ENCODE data around the gene FFAR3. TPM values are rescaled to one million over a fixed set of nuclear protein-coding genes. Genes with fewer than 3 reads are reported as not detected.

The FFAR3 gene
- total and polyA plus RNA-seq, 2 of the 8 experiments (the other 6 are each of a cell fraction or from before 2014, with no cell fraction given), result not detected

DNA sequence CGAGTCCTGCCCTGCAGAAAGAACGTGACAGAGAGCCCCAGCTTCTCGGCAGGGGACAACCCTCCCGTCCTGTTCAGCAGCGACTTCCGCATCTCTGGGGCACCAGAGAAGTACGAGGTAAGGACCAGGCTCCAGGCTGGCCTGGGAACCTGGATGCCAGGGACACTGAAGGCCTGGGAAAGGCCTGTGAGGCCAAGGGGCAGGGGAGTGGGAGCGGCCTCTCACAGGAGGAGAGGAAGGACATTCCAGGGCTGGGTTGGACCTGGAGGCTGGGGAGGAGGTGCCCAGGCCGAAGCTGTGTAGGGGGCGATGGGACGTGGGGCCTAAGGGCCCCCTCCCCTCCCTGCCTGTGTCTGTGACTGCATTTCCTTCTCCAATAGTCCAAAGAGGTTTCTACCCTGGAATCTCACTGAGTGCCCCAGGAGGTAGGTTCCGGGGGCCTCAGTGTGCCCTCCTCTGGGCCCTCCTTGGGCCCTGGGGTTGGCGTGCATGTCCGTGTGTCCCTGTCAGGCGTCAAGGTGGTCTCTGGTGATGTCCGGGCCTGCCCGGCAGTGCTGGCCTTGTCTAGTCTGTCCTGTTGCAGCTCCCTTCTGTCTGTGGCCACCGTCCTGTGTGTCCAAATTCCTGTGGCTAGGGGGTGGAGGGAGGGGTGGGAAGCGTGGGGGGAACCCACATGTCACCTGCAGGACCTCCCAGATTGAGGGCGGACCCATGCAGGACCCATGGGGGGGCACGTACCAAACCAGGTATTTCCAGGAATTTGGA lies 46.2 kb upstream of the FFAR3 start:
- H4K20me1 ChIP-seq (replicated peaks in 1 of 2; ENCODE audit: control insufficient read depth in 1 of 2, insufficient read depth in 2 of 2, low read length in 2 of 2), result no peaks in the 10 kb centered on the region
- no peak overlapping the region for H3K4me3 ChIP-seq (ENCODE audit: extremely low read depth in 1 of 4, insufficient read depth in 2 of 4, low read depth in 3 of 4, low read length in 4 of 4)
- no peak overlapping the region for H2AK5ac ChIP-seq (ENCODE audit: low read depth, low read length)
- no peaks in the 10 kb centered on the region for H3K27me3 ChIP-seq (replicated peaks in 1 of 4; ENCODE audit: control insufficient read depth in 3 of 4, extremely low read depth in 1 of 4, insufficient read depth in 3 of 4, low read length in 3 of 4)
- H3K18ac ChIP-seq (ENCODE audit: extremely low read depth, low read length), result no peak overlapping the region; the same call in 1 of the 2 replicates
- no peak overlapping the region for H3K4me2 ChIP-seq (ENCODE audit: insufficient read depth in 1 of 2, low read depth in 2 of 2, low read length in 2 of 2)
- no peaks in the 10 kb centered on the region for H3K79me1 ChIP-seq (ENCODE audit: low read depth, low read length)
- no peak overlapping the region for H2BK20ac ChIP-seq (ENCODE audit: low read length)
- H3K36me3 ChIP-seq (ENCODE audit: control insufficient read depth in 2 of 4, insufficient read depth in 4 of 4, low read length in 3 of 4), result no peaks in the 10 kb centered on the region
- CTCF ChIA-PET (ENCODE audit: partially characterized antibody), result interaction anchor here (1.1 to 4.1 kb wide), 2 partner anchors 15 to 55 kb away, joined by 3 to 20 read pairs; partner anchors contain the start of gene CD22
- H3K79me2 ChIP-seq (ENCODE audit: control insufficient read depth in 1 of 2, insufficient read depth in 2 of 2, low read length in 2 of 2), result no peaks in the 10 kb centered on the region
- 90% methylated on average over 21 of the region's 21 CpGs; no CpG with 5 or more reads in 1 of the 2 experiments for WGBS, 2 experiments (ENCODE audit: extremely low coverage in 1 of 2, insufficient coverage in 1 of 2, insufficient read length in 1 of 2, insufficient replicate concordance in 2 of 2, low coverage in 1 of 2, low lambda C conversion rate in 2 of 2, missing lambda C conversion rate in 1 of 2)
- H4K5ac ChIP-seq (ENCODE audit: insufficient read length, low read depth, low read length), result no peak overlapping the region
- H2BK5ac ChIP-seq (ENCODE audit: low read depth, low read length), result no peak overlapping the region
- no peaks in the 10 kb centered on the region for H3K9me3 ChIP-seq (ENCODE audit: insufficient read depth in 2 of 2, low read depth in 1 of 2, low read length in 1 of 2)
- H3K27ac ChIP-seq (ENCODE audit: low read depth, low read length), result no peak overlapping the region
- H3K56ac ChIP-seq (replicated peaks; ENCODE audit: insufficient read length, low read depth, low read length), result no peak overlapping the region
- no peak overlapping the region for H3K23ac ChIP-seq (ENCODE audit: insufficient read length)
- no peak overlapping the region for H2BK12ac ChIP-seq (ENCODE audit: low read depth, low read length)
- FAIRE-seq, result no peak
- no peak overlapping the region for H3K4ac ChIP-seq (replicated peaks; ENCODE audit: insufficient read length, low read depth, low read length)
- H4K8ac ChIP-seq (ENCODE audit: extremely low read depth, insufficient read depth, low read length), result peak overlapping the region; percentile 71
- no peaks in the 10 kb centered on the region for H3K23me2 ChIP-seq (ENCODE audit: low read depth, low read length)
- no peak for DNase-seq (ENCODE audit: low read depth in 1 of 2, low spot score in 2 of 2)
- H3K4me1 ChIP-seq (replicated peaks in 1 of 4; ENCODE audit: control insufficient read depth in 3 of 4, insufficient read depth in 4 of 4, low read length in 3 of 4), result peaks cover 0 to 2% (median 0%) of the 10 kb centered on the region in 4 experiments; a peak in 1 of 7 replicates
- H2BK120ac ChIP-seq (replicated peaks; ENCODE audit: low read depth, low read length), result no peak overlapping the region
- H2AFZ ChIP-seq (ENCODE audit: low read length), result no peak overlapping the region
- H3K9ac ChIP-seq (replicated peaks in 1 of 4; ENCODE audit: extremely low read depth in 1 of 4, low read depth in 3 of 4, low read length in 3 of 4), result no peak overlapping the region
- no peak overlapping the region for H3K14ac ChIP-seq (ENCODE audit: insufficient read length)
- H2BK15ac ChIP-seq (ENCODE audit: low read length), result no peak overlapping the region
- POLR2A ChIA-PET (ENCODE audit: partially characterized antibody), result interaction anchor here (1.0 to 1.5 kb wide), 2 partner anchors 22 to 39 kb away, joined by 3 to 4 read pairs; no protein-coding TSS in a partner anchor
- no peak overlapping the region for H4K91ac ChIP-seq (replicated peaks; ENCODE audit: insufficient read length, low read length)
- TF ChIP-seq SIRT6 (IDR thresholded peaks at IDR 0.05; ENCODE audit: low read length) (no peak), EZH2 (IDR thresholded peaks at IDR 0.05; ENCODE audit: low read depth, low read length, severe bottlenecking) (no peak), MAX (IDR thresholded peaks at IDR 0.05) (no peak), BACH1 (IDR thresholded peaks at IDR 0.05; ENCODE audit: low read length) (no peak), ATF3 (IDR thresholded peaks at IDR 0.05; ENCODE audit: insufficient read depth, low read depth, low read length) (no peak), BCL11A (IDR thresholded peaks at IDR 0.05; ENCODE audit: low read depth in 2 of 2, low read length in 2 of 2) (no peak), RBBP5 (IDR thresholded peaks at IDR 0.05; ENCODE audit: borderline replicate concordance, low read depth, low read length) (no peak), JUND (IDR thresholded peaks at IDR 0.05; ENCODE audit: low read length) (no peak), RXRA (IDR thresholded peaks at IDR 0.05; ENCODE audit: insufficient read depth, low read depth, low read length) (no peak)
- TF ChIP-seq, protein P1, sequence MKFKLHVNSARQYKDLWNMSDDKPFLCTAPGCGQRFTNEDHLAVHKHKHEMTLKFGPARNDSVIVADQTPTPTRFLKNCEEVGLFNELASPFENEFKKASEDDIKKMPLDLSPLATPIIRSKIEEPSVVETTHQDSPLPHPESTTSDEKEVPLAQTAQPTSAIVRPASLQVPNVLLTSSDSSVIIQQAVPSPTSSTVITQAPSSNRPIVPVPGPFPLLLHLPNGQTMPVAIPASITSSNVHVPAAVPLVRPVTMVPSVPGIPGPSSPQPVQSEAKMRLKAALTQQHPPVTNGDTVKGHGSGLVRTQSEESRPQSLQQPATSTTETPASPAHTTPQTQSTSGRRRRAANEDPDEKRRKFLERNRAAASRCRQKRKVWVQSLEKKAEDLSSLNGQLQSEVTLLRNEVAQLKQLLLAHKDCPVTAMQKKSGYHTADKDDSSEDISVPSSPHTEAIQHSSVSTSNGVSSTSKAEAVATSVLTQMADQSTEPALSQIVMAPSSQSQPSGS (IDR thresholded peaks at IDR 0.05; ENCODE audit: low read length), result no peak

All from H1 (cell line).